HepG2 (cell line): ENCODE measurements around the gene CYB561. TPM values are rescaled to one million over a fixed set of nuclear protein-coding genes. Genes with fewer than 3 reads are reported as not detected.

Experiments used
- BCL6 ChIP-seq: IDR thresholded peaks from 2 replicates; pipeline ENCODE4 v1.6.1; 2016; ENCODE audit warnings: missing genetic modification reagents, missing compliant biosample characterization
- FOXA3 ChIP-seq: IDR thresholded peaks from 2 replicates; pipeline ENCODE4 v1.6.1; 2016; ENCODE audit warnings: missing genetic modification reagents, missing compliant biosample characterization
- HDAC1 ChIP-seq: sonication (generic); formaldehyde crosslinking; IDR thresholded peaks from 2 replicates; pipeline ENCODE4 v1.5.1; 2020; ENCODE audit warnings: mild to moderate bottlenecking, missing genetic modification reagents
- IRX3 ChIP-seq: sonication (generic); formaldehyde crosslinking; IDR thresholded peaks from 2 replicates; pipeline ENCODE4 v1.8.1; 2023; ENCODE audit warnings: mild to moderate bottlenecking, low read depth, missing genetic modification reagents, borderline replicate concordance
- NFE2L1 ChIP-seq: sonication (generic); formaldehyde crosslinking; IDR thresholded peaks from 2 replicates; pipeline ENCODE4 v1.4.0; 2020; ENCODE audit warnings: missing genetic modification reagents, mild to moderate bottlenecking, borderline replicate concordance
- NFKBIZ ChIP-seq: IDR thresholded peaks from 2 replicates; pipeline ENCODE4 v1.6.1; 2018; ENCODE audit warnings: missing genetic modification reagents, missing compliant biosample characterization
- SOX13 ChIP-seq, 3 experiments: fragments of 450-650 bp in 1 of 3; sonication (generic) in 1 of 3; formaldehyde crosslinking in 1 of 3; IDR thresholded peaks in 2 of 3; conservative IDR thresholded peaks in 1 of 3; 2 replicates each; pipeline versions ENCODE4 v1.5.0 to v1.6.1; 2016 to 2020; ENCODE audit warnings: antibody characterized with exemption in 1 of 3, mild to moderate bottlenecking in 1 of 3, missing compliant biosample characterization in 1 of 3, missing genetic modification reagents in 1 of 3, moderate library complexity in 1 of 3
- SRSF9 ChIP-seq: fragments of 200-400 bp; formaldehyde crosslinking; IDR thresholded peaks from 2 replicates; pipeline ENCODE4 v1.6.1; 2018; ENCODE audit warnings: borderline replicate concordance, mild to moderate bottlenecking, low read depth, low read length; ENCODE audit not compliant: insufficient read depth, poor library complexity, severe bottlenecking
- ZNF224 ChIP-seq: sonication (generic); formaldehyde crosslinking; IDR thresholded peaks from 2 replicates; pipeline ENCODE4 v1.5.0; 2020; ENCODE audit warnings: mild to moderate bottlenecking, missing genetic modification reagents
- ZNF337 ChIP-seq: sonication (generic); formaldehyde crosslinking; IDR thresholded peaks from 2 replicates; pipeline ENCODE4 v1.5.1; 2020; ENCODE audit warnings: missing genetic modification reagents, low read depth, mild to moderate bottlenecking, borderline replicate concordance
- ZNF710 ChIP-seq: sonication (generic); formaldehyde crosslinking; IDR thresholded peaks from 2 replicates; pipeline ENCODE4 v1.5.0; 2020; ENCODE audit warnings: mild to moderate bottlenecking, missing genetic modification reagents, borderline replicate concordance
- polyA plus RNA-seq, 8 experiments: library from polyadenylated mRNA; depleted of rRNA in 3 of 8; stranded (reverse) in 7 of 8; unstranded in 1 of 8; fragments of >200 nt; fragmentation: Illumina TruSeq in 4 of 8; extraction: Trizol in 4 of 8; gene quantifications; 2 replicates each; pipeline versions ENCODE4 v1.2.1 to v1.2.3, GENCODE V29; 2011 to 2016; ENCODE audit warnings: low read depth in 4 of 8, missing spikeins in 1 of 8, mixed read lengths in 1 of 8; ENCODE audit not compliant: insufficient read depth in 1 of 8
- total RNA-seq, 5 experiments: library from RNA; depleted of rRNA; stranded (reverse); fragments of >200 nt; fragmentation: Illumina TruSeq; extraction: Trizol; gene quantifications; 2 replicates each; pipeline ENCODE4 v1.2.3, GENCODE V29; 2016; ENCODE audit warnings: low read depth in 1 of 5
- TF ChIP-seq, protein P1 (sequence below): sonication (generic); formaldehyde crosslinking; IDR thresholded peaks from 2 replicates; pipeline ENCODE4 v1.4.0; 2020; ENCODE audit warnings: missing genetic modification reagents
- TF ChIP-seq, protein P2 (sequence below): sonication (generic); formaldehyde crosslinking; conservative IDR thresholded peaks from 2 replicates; pipeline ENCODE4 v1.4.0; 2020; ENCODE audit warnings: missing genetic modification reagents
- TF ChIP-seq, protein P3 (sequence below): sonication (generic); formaldehyde crosslinking; IDR thresholded peaks from 2 replicates; pipeline ENCODE4 v1.5.0; 2020; ENCODE audit warnings: missing genetic modification reagents, mild to moderate bottlenecking, borderline replicate concordance

Gene CYB561
- total and polyA plus RNA-seq, 2 of the 13 experiments (the other 11 are each of a cell fraction or from before 2014, with no cell fraction given) = 1.5 to 6.7 TPM

- TF ChIP-seq, protein P1, sequence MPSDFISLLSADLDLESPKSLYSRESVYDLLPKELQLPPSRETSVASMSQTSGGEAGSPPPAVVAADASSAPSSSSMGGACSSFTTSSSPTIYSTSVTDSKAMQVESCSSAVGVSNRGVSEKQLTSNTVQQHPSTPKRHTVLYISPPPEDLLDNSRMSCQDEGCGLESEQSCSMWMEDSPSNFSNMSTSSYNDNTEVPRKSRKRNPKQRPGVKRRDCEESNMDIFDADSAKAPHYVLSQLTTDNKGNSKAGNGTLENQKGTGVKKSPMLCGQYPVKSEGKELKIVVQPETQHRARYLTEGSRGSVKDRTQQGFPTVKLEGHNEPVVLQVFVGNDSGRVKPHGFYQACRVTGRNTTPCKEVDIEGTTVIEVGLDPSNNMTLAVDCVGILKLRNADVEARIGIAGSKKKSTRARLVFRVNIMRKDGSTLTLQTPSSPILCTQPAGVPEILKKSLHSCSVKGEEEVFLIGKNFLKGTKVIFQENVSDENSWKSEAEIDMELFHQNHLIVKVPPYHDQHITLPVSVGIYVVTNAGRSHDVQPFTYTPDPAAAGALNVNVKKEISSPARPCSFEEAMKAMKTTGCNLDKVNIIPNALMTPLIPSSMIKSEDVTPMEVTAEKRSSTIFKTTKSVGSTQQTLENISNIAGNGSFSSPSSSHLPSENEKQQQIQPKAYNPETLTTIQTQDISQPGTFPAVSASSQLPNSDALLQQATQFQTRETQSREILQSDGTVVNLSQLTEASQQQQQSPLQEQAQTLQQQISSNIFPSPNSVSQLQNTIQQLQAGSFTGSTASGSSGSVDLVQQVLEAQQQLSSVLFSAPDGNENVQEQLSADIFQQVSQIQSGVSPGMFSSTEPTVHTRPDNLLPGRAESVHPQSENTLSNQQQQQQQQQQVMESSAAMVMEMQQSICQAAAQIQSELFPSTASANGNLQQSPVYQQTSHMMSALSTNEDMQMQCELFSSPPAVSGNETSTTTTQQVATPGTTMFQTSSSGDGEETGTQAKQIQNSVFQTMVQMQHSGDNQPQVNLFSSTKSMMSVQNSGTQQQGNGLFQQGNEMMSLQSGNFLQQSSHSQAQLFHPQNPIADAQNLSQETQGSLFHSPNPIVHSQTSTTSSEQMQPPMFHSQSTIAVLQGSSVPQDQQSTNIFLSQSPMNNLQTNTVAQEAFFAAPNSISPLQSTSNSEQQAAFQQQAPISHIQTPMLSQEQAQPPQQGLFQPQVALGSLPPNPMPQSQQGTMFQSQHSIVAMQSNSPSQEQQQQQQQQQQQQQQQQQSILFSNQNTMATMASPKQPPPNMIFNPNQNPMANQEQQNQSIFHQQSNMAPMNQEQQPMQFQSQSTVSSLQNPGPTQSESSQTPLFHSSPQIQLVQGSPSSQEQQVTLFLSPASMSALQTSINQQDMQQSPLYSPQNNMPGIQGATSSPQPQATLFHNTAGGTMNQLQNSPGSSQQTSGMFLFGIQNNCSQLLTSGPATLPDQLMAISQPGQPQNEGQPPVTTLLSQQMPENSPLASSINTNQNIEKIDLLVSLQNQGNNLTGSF (CRISPR knock-in tag) = no peak
- no peak for TF ChIP-seq SRSF9
- no peak for TF ChIP-seq NFE2L1 (CRISPR knock-in tag)
- no peak for TF ChIP-seq IRX3 (CRISPR knock-in tag)
- 0 out of 2 replicates have a peak, but pooled peaks have one; percentile 18 for TF ChIP-seq HDAC1 (CRISPR knock-in tag)
- TF ChIP-seq ZNF337 (CRISPR knock-in tag) = no peak
- TF ChIP-seq ZNF710 (CRISPR knock-in tag) = no peak
- no peak for TF ChIP-seq ZNF224 (CRISPR knock-in tag)
- TF ChIP-seq, protein P2, sequence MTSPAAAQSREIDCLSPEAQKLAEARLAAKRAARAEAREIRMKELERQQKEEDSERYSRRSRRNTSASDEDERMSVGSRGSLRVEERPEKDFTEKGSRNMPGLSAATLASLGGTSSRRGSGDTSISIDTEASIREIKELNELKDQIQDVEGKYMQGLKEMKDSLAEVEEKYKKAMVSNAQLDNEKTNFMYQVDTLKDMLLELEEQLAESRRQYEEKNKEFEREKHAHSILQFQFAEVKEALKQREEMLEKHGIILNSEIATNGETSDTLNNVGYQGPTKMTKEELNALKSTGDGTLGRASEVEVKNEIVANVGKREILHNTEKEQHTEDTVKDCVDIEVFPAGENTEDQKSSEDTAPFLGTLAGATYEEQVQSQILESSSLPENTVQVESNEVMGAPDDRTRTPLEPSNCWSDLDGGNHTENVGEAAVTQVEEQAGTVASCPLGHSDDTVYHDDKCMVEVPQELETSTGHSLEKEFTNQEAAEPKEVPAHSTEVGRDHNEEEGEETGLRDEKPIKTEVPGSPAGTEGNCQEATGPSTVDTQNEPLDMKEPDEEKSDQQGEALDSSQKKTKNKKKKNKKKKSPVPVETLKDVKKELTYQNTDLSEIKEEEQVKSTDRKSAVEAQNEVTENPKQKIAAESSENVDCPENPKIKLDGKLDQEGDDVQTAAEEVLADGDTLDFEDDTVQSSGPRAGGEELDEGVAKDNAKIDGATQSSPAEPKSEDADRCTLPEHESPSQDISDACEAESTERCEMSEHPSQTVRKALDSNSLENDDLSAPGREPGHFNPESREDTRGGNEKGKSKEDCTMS = no peak
- TF ChIP-seq FOXA3 = 0 out of 2 replicates have a peak, but pooled peaks have one; percentile 10
- no peak for TF ChIP-seq NFKBIZ
- TF ChIP-seq, protein P3, sequence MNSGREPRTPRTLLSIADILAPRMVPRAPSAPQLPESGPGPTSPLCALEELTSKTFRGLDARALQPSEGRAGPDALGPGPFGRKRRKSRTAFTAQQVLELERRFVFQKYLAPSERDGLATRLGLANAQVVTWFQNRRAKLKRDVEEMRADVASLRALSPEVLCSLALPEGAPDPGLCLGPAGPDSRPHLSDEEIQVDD = no peak
- no peak for TF ChIP-seq BCL6 (CRISPR knock-in tag)
- TF ChIP-seq SOX13 (IDR thresholded peaks at IDR 0.05) = no peak
- TF ChIP-seq SOX13 (CRISPR knock-in tag; conservative IDR thresholded peaks at IDR 0.05 in 1 of 2, IDR thresholded peaks at IDR 0.05 in 1 of 2) = no peak
Measured at GRCh38 chr17:63445954-63446752, at the start of gene CYB561 (continued).
